HFF-Myc (cell line): Measurements from ENCODE around the gene OR2Y1.

Experiments
- DNase-seq: peaks from one replicate; pipeline ENCODE4 v3.0.0-alpha.2; 2011; ENCODE audit warnings: low read depth; ENCODE audit errors: extremely low read depth
- H3K4me3 ChIP-seq: replicated peaks from 2 replicates; pipeline ENCODE4 v1.5.1; 2011; ENCODE audit warnings: low read depth, mild to moderate bottlenecking, control low read depth, low read length
- TF ChIP-seq, protein P1 (sequence below): IDR thresholded peaks from 2 replicates; pipeline ENCODE4 v1.5.1; 2012; ENCODE audit warnings: mild to moderate bottlenecking, low read depth, low read length, control low read depth; ENCODE audit errors: missing control alignments

OR2Y1 gene

GRCh38 chr5:180691046-180691445, 48.8 kb downstream of the OR2Y1 start:
- TF ChIP-seq, protein P1, sequence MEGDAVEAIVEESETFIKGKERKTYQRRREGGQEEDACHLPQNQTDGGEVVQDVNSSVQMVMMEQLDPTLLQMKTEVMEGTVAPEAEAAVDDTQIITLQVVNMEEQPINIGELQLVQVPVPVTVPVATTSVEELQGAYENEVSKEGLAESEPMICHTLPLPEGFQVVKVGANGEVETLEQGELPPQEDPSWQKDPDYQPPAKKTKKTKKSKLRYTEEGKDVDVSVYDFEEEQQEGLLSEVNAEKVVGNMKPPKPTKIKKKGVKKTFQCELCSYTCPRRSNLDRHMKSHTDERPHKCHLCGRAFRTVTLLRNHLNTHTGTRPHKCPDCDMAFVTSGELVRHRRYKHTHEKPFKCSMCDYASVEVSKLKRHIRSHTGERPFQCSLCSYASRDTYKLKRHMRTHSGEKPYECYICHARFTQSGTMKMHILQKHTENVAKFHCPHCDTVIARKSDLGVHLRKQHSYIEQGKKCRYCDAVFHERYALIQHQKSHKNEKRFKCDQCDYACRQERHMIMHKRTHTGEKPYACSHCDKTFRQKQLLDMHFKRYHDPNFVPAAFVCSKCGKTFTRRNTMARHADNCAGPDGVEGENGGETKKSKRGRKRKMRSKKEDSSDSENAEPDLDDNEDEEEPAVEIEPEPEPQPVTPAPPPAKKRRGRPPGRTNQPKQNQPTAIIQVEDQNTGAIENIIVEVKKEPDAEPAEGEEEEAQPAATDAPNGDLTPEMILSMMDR: no peak
- no peak overlapping the region for H3K4me3 ChIP-seq
- no peak for DNase-seq

GRCh38 chr5:180690562-180690961, 49.3 kb downstream of the OR2Y1 start:
- no peak overlapping the region for H3K4me3 ChIP-seq
- DNase-seq: no peak
- TF ChIP-seq, protein P1: no peak

DNA sequence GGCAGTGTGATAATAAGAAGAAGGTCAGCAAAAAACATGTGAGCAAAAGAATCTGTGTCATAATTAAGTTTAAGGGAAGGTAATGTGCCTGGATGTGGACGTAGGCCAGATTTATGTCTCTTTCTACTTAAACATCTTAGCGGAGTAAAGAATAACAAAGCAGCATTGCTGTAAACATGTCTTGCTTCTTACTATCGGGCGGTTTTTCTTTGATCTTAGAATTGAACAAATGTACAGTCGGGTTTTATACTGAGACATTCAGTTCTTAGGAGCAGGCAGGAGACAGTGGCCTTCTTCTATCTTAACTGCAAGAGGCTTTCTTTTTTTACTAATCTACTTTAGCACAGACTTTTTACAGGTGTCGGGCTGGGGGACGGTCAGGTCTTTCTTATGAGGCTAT, 50.1 kb downstream of the OR2Y1 start:
- DNase-seq: no peak
- H3K4me3 ChIP-seq: no peak overlapping the region
- TF ChIP-seq, protein P1: no peak
